Measurements from ENCODE around the gene AJUBA. TPM values are rescaled to one million over a fixed set of nuclear protein-coding genes. Genes with fewer than 3 reads are reported as not detected.
"Not testable (repeated sequence)": the region's sequence is repeated elsewhere in the genome, so short reads cannot be mapped to it uniquely, and the experiment has no call there.

The AJUBA gene
- total RNA-seq, 2 experiments from 2014 or later = 1.3 to 1.4 TPM

- no peaks in the 10 kb centered on the region for H3K9me3 Mint-ChIP-seq
- H3K27ac Mint-ChIP-seq = no peak overlapping the region
- H3K4me1 Mint-ChIP-seq = peaks cover 7% of the 10 kb centered on the region
- peaks cover 35% of the 10 kb centered on the region for H3K27me3 Mint-ChIP-seq
- POLR2A ChIA-PET = no interaction called here
- CTCF ChIA-PET = interaction anchor here (0.6 to 2.2 kb wide), 11 partner anchors 9 to 407 kb away, joined by 3 to 17 read pairs (median 4); no protein-coding TSS in a partner anchor
- no peak overlapping the region for H3K4me3 Mint-ChIP-seq
- no peaks in the 10 kb centered on the region for H3K36me3 Mint-ChIP-seq (ENCODE audit: low read depth)
- DNase-seq = no peak
Measured at GRCh38 chr14:22976620-22977433, 5.5 kb downstream of the AJUBA start.

GRCh38 chr14:22974530-22975313 is 7.6 kb downstream of the AJUBA start:
- POLR2A ChIA-PET = no interaction called here

GRCh38 chr14:22973217-22974032 is 8.9 kb downstream of the AJUBA start:
- ChIA-PET POLR2A (no interaction called here), CTCF (interaction anchor here (0.5 to 2.8 kb wide), 19 partner anchors 9 to 417 kb away, joined by 3 to 29 read pairs (median 5); partner anchors contain the start of genes AJUBA, HAUS4 and PRMT5)
- Mint-ChIP-seq H3K9me3 (no peaks in the 10 kb centered on the region), H3K36me3 (ENCODE audit: low read depth) (no peaks in the 10 kb centered on the region), H3K27me3 (peaks cover 14% of the 10 kb centered on the region), H3K4me1 (no peaks in the 10 kb centered on the region), H3K4me3 (no peak overlapping the region), H3K27ac (no peak overlapping the region)
- DNase-seq = peak; percentile 57

More at GRCh38 chr14:22974530-22975313, 7.6 kb downstream of the AJUBA start:
- Mint-ChIP-seq H3K27ac (no peak overlapping the region), H3K36me3 (ENCODE audit: low read depth) (no peaks in the 10 kb centered on the region), H3K4me1 (peaks cover 1% of the 10 kb centered on the region), H3K9me3 (no peaks in the 10 kb centered on the region), H3K27me3 (peaks cover 24% of the 10 kb centered on the region), H3K4me3 (no peak overlapping the region)
- CTCF ChIA-PET = interaction anchor here (1.2 to 2.8 kb wide), 4 partner anchors 12 to 94 kb away, joined by 4 to 13 read pairs (median 8); partner anchors contain the start of gene HAUS4
- no peak for DNase-seq

GRCh38 chr14:22972313-22972930 is 9.9 kb downstream of the AJUBA start:
- no peak overlapping the region for H3K4me3 Mint-ChIP-seq
- POLR2A ChIA-PET = no interaction called here
- DNase-seq = no peak
- no peaks in the 10 kb centered on the region for H3K36me3 Mint-ChIP-seq (ENCODE audit: low read depth)
- H3K27me3 Mint-ChIP-seq = peaks cover 11% of the 10 kb centered on the region
- CTCF ChIA-PET = interaction anchor here (0.7 to 2.8 kb wide), 18 partner anchors 10 to 416 kb away, joined by 3 to 29 read pairs (median 6); partner anchors contain the start of genes AJUBA, HAUS4 and PRMT5
- H3K4me1 Mint-ChIP-seq = no peaks in the 10 kb centered on the region
- no peak overlapping the region for H3K27ac Mint-ChIP-seq
- H3K9me3 Mint-ChIP-seq = no peaks in the 10 kb centered on the region

- ChIA-PET CTCF (interaction anchor here (0.6 to 2.8 kb wide), 5 partner anchors 19 to 446 kb away, joined by 3 to 22 read pairs (median 6); partner anchors contain the start of gene CDH24), POLR2A (no interaction called here)
- DNase-seq = no peak
- Mint-ChIP-seq H3K9me3 (no peaks in the 10 kb centered on the region), H3K27me3 (peaks cover 4% of the 10 kb centered on the region), H3K36me3 (ENCODE audit: low read depth) (no peaks in the 10 kb centered on the region), H3K4me1 (no peaks in the 10 kb centered on the region), H3K4me3 (no peak overlapping the region), H3K27ac (no peak overlapping the region)
Measured at GRCh38 chr14:22971152-22971551, 11.2 kb downstream of the AJUBA start.

GRCh38 chr14:22966783-22967269 is 15.5 kb downstream of the AJUBA start:
- no peak for DNase-seq
- Mint-ChIP-seq H3K36me3 (ENCODE audit: low read depth) (no peaks in the 10 kb centered on the region), H3K27me3 (no peaks in the 10 kb centered on the region), H3K27ac (no peak overlapping the region), H3K4me1 (no peaks in the 10 kb centered on the region), H3K4me3 (no peak overlapping the region), H3K9me3 (no peaks in the 10 kb centered on the region)
- POLR2A ChIA-PET = no interaction called here
- CTCF ChIA-PET = interaction anchor here (1.1 to 1.3 kb wide), 2 partner anchors 20 to 46 kb away, joined by 3 read pairs; no protein-coding TSS in a partner anchor

GRCh38 chr14:22965916-22966782 is 16.2 kb downstream of the AJUBA start:
- not testable (repeated sequence) for H3K4me1 Mint-ChIP-seq; H3K4me3 Mint-ChIP-seq; H3K27ac Mint-ChIP-seq; H3K27me3 Mint-ChIP-seq; H3K9me3 Mint-ChIP-seq; H3K36me3 Mint-ChIP-seq (ENCODE audit: low read depth); DNase-seq
- ChIA-PET POLR2A (interaction anchor here (0.7 kb wide), 1 partner anchor 143 kb away, joined by 4 read pairs; no protein-coding TSS in a partner anchor), CTCF (interaction anchor here (0.7 to 1.3 kb wide), 4 partner anchors 20 to 1241 kb away, joined by 3 read pairs; no protein-coding TSS in a partner anchor)

GRCh38 chr14:22962061-22962676 is 20.2 kb downstream of the AJUBA start:
- DNase-seq = no peak
- ChIA-PET POLR2A (no interaction called here), CTCF (interaction anchor here (1.1 to 2.7 kb wide), 5 partner anchors 11 to 96 kb away, joined by 3 to 11 read pairs (median 7); partner anchors contain the start of genes AJUBA and CDH24)
- H3K4me3 Mint-ChIP-seq = no peak overlapping the region
- H3K9me3 Mint-ChIP-seq = no peaks in the 10 kb centered on the region
- H3K27me3 Mint-ChIP-seq = peaks cover 4% of the 10 kb centered on the region
- no peaks in the 10 kb centered on the region for H3K36me3 Mint-ChIP-seq (ENCODE audit: low read depth)
- peaks cover 8% of the 10 kb centered on the region for H3K4me1 Mint-ChIP-seq
- H3K27ac Mint-ChIP-seq = no peak overlapping the region

- Mint-ChIP-seq H3K9me3 (no peaks in the 10 kb centered on the region), H3K27me3 (peaks cover 4% of the 10 kb centered on the region), H3K27ac (peak overlapping the region; percentile 94), H3K4me1 (peaks cover 35% of the 10 kb centered on the region), H3K4me3 (peak overlapping the region; percentile 95), H3K36me3 (ENCODE audit: low read depth) (peaks cover 31% of the 10 kb centered on the region)
- ChIA-PET POLR2A (interaction anchor here (0.5 to 1.2 kb wide), 3 partner anchors 9 to 37 kb away, joined by 3 to 4 read pairs (median 3); partner anchors contain the start of gene RBM23), CTCF (interaction anchor here (0.8 to 4.1 kb wide), 10 partner anchors 9 to 113 kb away, joined by 3 to 21 read pairs (median 4); partner anchors contain the start of genes AJUBA and PRMT5)
- no peak for DNase-seq
Measured at GRCh38 chr14:22955702-22956569, 26.4 kb downstream of the AJUBA start.

GRCh38 chr14:22952418-22952817 is 29.9 kb downstream of the AJUBA start:
- Mint-ChIP-seq H3K4me3 (no peak overlapping the region), H3K27ac (no peak overlapping the region)
- CTCF ChIA-PET = interaction anchor here (0.6 to 1.0 kb wide), 3 partner anchors 22 to 85 kb away, joined by 3 to 4 read pairs (median 3); no protein-coding TSS in a partner anchor

More at GRCh38 chr14:22952418-22952817, 29.9 kb downstream of the AJUBA start:
- no peaks in the 10 kb centered on the region for H3K9me3 Mint-ChIP-seq
- H3K36me3 Mint-ChIP-seq (ENCODE audit: low read depth) = peaks cover 39% of the 10 kb centered on the region
- H3K27me3 Mint-ChIP-seq = no peaks in the 10 kb centered on the region
- peaks cover 29% of the 10 kb centered on the region for H3K4me1 Mint-ChIP-seq
- DNase-seq = no peak
- POLR2A ChIA-PET = no interaction called here
